Trophoblast cell (in vitro differentiated cells and primary cell): Measurements from ENCODE around the gene AUTS2.
A peak's percentile ranks its signal among the peaks of the same experiment; 100 is the strongest.

Experiments used
- DNase-seq, 2 donors: peaks; one replicate each; pipeline ENCODE4 v3.0.0-alpha.2; 2016
- H2AFZ ChIP-seq: 2 replicates; pipeline ENCODE4 v1.6.1; 2013; ENCODE audit warnings: low read length, moderate library complexity, mild to moderate bottlenecking; ENCODE audit not compliant: insufficient read depth, poor library complexity
- H2AK5ac ChIP-seq: 2 replicates; pipeline ENCODE4 v1.6.1; 2013; ENCODE audit warnings: mild to moderate bottlenecking, low read length
- H2BK120ac ChIP-seq: 2 replicates; pipeline ENCODE4 v1.6.1; 2013; ENCODE audit warnings: low read length, mild to moderate bottlenecking, moderate library complexity; ENCODE audit not compliant: insufficient read depth, poor library complexity
- H2BK12ac ChIP-seq: 2 replicates; pipeline ENCODE4 v1.6.1; 2013; ENCODE audit warnings: mild to moderate bottlenecking, low read length, moderate library complexity
- H2BK5ac ChIP-seq: 2 replicates; pipeline ENCODE4 v1.6.1; 2013; ENCODE audit warnings: low read length, low read depth, moderate library complexity, mild to moderate bottlenecking; ENCODE audit not compliant: poor library complexity
- H3K14ac ChIP-seq: 2 replicates; pipeline ENCODE4 v1.6.1; 2013; ENCODE audit warnings: mild to moderate bottlenecking, low read length
- H3K18ac ChIP-seq: 2 replicates; pipeline ENCODE4 v1.6.1; 2013; ENCODE audit warnings: mild to moderate bottlenecking, low read length
- H3K23ac ChIP-seq: 2 replicates; pipeline ENCODE4 v1.6.1; 2013; ENCODE audit warnings: low read length
- H3K27ac ChIP-seq: 2 replicates; pipeline ENCODE4 v1.5.1; 2013; ENCODE audit warnings: low read depth, mild to moderate bottlenecking, inconsistent platforms, low read length, moderate library complexity
- H3K27me3 ChIP-seq: 2 replicates; pipeline ENCODE4 v1.6.1; 2013; ENCODE audit warnings: inconsistent platforms, mild to moderate bottlenecking, low read length, moderate library complexity; ENCODE audit not compliant: insufficient read depth
- H3K36me3 ChIP-seq, 2 experiments: 1 replicate in 1 of 2; 2 replicates in 1 of 2; pipeline ENCODE4 v1.6.1; 2013; ENCODE audit warnings: low read length in 2 of 2, mild to moderate bottlenecking in 2 of 2, moderate library complexity in 1 of 2; ENCODE audit not compliant: insufficient read depth in 2 of 2, control insufficient read depth in 1 of 2
- H3K4ac ChIP-seq: 2 replicates; pipeline ENCODE4 v1.6.1; 2013; ENCODE audit warnings: low read depth, mild to moderate bottlenecking, low read length, moderate library complexity
- H3K4me1 ChIP-seq, 2 experiments: 1 replicate in 1 of 2; 2 replicates in 1 of 2; pipeline ENCODE4 v1.6.1; 2013; ENCODE audit warnings: low read length in 2 of 2, mild to moderate bottlenecking in 2 of 2, moderate library complexity in 1 of 2; ENCODE audit not compliant: insufficient read depth in 2 of 2, control insufficient read depth in 1 of 2
- H3K4me2 ChIP-seq: 2 replicates; pipeline ENCODE4 v1.6.1; 2013; ENCODE audit warnings: inconsistent platforms, mild to moderate bottlenecking, low read length, moderate library complexity
- H3K4me3 ChIP-seq: 2 replicates; pipeline ENCODE4 v1.5.1; 2013; ENCODE audit warnings: mild to moderate bottlenecking, low read depth, low read length, inconsistent platforms
- H3K79me1 ChIP-seq: one replicate; pipeline ENCODE4 v1.6.1; 2013; ENCODE audit warnings: low read length
- H3K79me2 ChIP-seq: 2 replicates; pipeline ENCODE4 v1.6.1; 2013; ENCODE audit warnings: low read length, mild to moderate bottlenecking; ENCODE audit not compliant: control insufficient read depth, insufficient read depth, poor library complexity
- H3K9ac ChIP-seq: 2 replicates; pipeline ENCODE4 v1.6.1; 2013; ENCODE audit warnings: mild to moderate bottlenecking, low read length
- H3K9me3 ChIP-seq: 2 replicates; pipeline ENCODE4 v1.6.1; 2013; ENCODE audit warnings: low read depth, mild to moderate bottlenecking, control low read depth, inconsistent platforms, low read length; ENCODE audit not compliant: insufficient read depth
- H4K12ac ChIP-seq: 2 replicates; pipeline ENCODE4 v1.6.1; 2013; ENCODE audit warnings: low read depth, mild to moderate bottlenecking, low read length, moderate library complexity
- H4K8ac ChIP-seq: 2 replicates; pipeline ENCODE4 v1.6.1; 2013; ENCODE audit warnings: low read depth, mild to moderate bottlenecking, low read length, moderate library complexity
- H4K91ac ChIP-seq: one replicate; pipeline ENCODE4 v1.6.1; 2013; ENCODE audit warnings: low read depth, mild to moderate bottlenecking, low read length, moderate library complexity
- WGBS: extraction: QIAGEN DNeasy Blood & Tissue Kit; methylation state at CpG from one replicate; pipeline ENCODE4 v1.1.7; 2013; ENCODE audit warnings: missing lambda C conversion rate; ENCODE audit not compliant: insufficient read length, insufficient coverage; ENCODE audit errors: extremely low coverage; 5-methylcytosine and 5-hydroxymethylcytosine counted together

Gene AUTS2

GRCh38 chr7:70355198-70356020 lies 757.1 kb downstream of the AUTS2 start:
- Histone ChIP-seq H3K18ac (no peak overlapping the region), H4K8ac (peak overlapping the region; percentile 9), H3K9ac (no peak overlapping the region), H2AFZ (no peak overlapping the region), H3K4me2 (no peak overlapping the region), H3K4ac (no peak overlapping the region), H2BK12ac (no peak overlapping the region), H3K14ac (no peak overlapping the region), H3K27ac (no peak overlapping the region), H3K4me3 (no peak overlapping the region), H2BK5ac (no peak overlapping the region), H3K79me2 (no peaks in the 10 kb centered on the region), H3K4me1 (no peaks in the 10 kb centered on the region), H3K27me3 (no peaks in the 10 kb centered on the region), H3K9me3 (peaks cover 1% of the 10 kb centered on the region), H4K12ac (no peak overlapping the region), H2BK120ac (no peak overlapping the region), H3K36me3 (no peaks in the 10 kb centered on the region), H2AK5ac (no peak overlapping the region), H3K23ac (no peak overlapping the region), H4K91ac (no peak overlapping the region), H3K79me1 (no peaks in the 10 kb centered on the region)
- DNase-seq = no peak
- WGBS = no CpG with 5 or more reads among the region's 10 CpGs

DNA sequence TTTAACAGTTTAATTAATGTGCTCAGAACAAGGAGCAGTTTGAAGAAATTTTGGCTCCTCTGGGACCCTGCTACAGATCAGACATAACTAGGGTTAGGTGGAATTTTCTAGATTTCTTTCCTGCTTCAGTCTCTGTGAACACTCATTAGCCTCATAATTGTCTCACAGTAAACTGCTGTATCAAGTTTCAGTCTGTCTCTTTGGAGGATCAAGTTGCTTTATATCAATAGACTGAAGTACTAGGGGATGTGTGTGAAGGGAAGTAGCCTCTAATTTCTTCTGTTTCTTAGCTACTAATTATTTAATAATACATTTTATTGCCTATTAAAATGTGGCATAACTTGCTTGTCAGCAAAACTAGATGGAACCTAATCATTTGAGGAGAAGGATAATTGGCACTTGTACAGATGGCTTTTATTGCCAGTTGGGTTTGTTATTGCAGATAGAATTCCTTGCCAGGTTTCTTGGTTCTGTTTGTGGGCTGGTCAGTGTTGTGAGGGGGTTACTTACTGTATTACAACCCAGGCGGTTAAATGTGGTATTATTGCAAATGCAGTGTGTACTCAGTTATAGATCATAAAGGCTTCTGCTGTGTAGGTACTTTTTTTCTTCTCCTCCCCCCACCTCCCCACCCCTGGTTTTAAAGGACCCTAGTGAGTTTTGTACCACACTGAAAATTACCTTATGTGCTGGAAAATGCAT lies 758.0 kb downstream of the AUTS2 start:
- H3K4ac ChIP-seq = no peak overlapping the region
- no peak overlapping the region for H3K27ac ChIP-seq
- no peak overlapping the region for H3K14ac ChIP-seq
- no peak overlapping the region for H2BK120ac ChIP-seq
- no peaks in the 10 kb centered on the region for H3K36me3 ChIP-seq
- no peaks in the 10 kb centered on the region for H3K79me1 ChIP-seq
- H3K9me3 ChIP-seq = peaks cover 1% of the 10 kb centered on the region
- H4K8ac ChIP-seq = no peak overlapping the region
- no peak overlapping the region for H3K18ac ChIP-seq
- H4K12ac ChIP-seq = no peak overlapping the region
- H3K27me3 ChIP-seq = no peaks in the 10 kb centered on the region
- H2AFZ ChIP-seq = no peak overlapping the region
- no peaks in the 10 kb centered on the region for H3K4me1 ChIP-seq
- no peak for DNase-seq
- no peak overlapping the region for H2AK5ac ChIP-seq
- H4K91ac ChIP-seq = no peak overlapping the region
- H2BK12ac ChIP-seq = no peak overlapping the region
- H3K9ac ChIP-seq = no peak overlapping the region
- no peak overlapping the region for H3K4me2 ChIP-seq
- no peaks in the 10 kb centered on the region for H3K79me2 ChIP-seq
- H2BK5ac ChIP-seq = no peak overlapping the region
- WGBS = no CpG with 5 or more reads among the region's 1 CpG
- H3K23ac ChIP-seq = no peak overlapping the region
- H3K4me3 ChIP-seq = no peak overlapping the region

GRCh38 chr7:70356787-70357328 lies 758.6 kb downstream of the AUTS2 start:
- no peak overlapping the region for H4K12ac ChIP-seq
- no peak overlapping the region for H2BK12ac ChIP-seq
- no peak overlapping the region for H3K18ac ChIP-seq
- H3K36me3 ChIP-seq = no peaks in the 10 kb centered on the region
- no peak overlapping the region for H2AK5ac ChIP-seq
- no peaks in the 10 kb centered on the region for H3K79me2 ChIP-seq
- no peak overlapping the region for H3K14ac ChIP-seq
- no peak overlapping the region for H3K9ac ChIP-seq
- H4K91ac ChIP-seq = no peak overlapping the region
- H2BK5ac ChIP-seq = no peak overlapping the region
- H3K27ac ChIP-seq = no peak overlapping the region
- no peak overlapping the region for H3K4me3 ChIP-seq
- no peak overlapping the region for H2BK120ac ChIP-seq
- H3K4ac ChIP-seq = no peak overlapping the region
- H3K27me3 ChIP-seq = no peaks in the 10 kb centered on the region
- H3K9me3 ChIP-seq = peaks cover 1% of the 10 kb centered on the region
- H3K79me1 ChIP-seq = no peaks in the 10 kb centered on the region
- no peaks in the 10 kb centered on the region for H3K4me1 ChIP-seq
- no CpG with 5 or more reads among the region's 5 CpGs for WGBS
- H3K23ac ChIP-seq = no peak overlapping the region
- no peak overlapping the region for H4K8ac ChIP-seq
- no peak for DNase-seq
- H3K4me2 ChIP-seq = no peak overlapping the region
- H2AFZ ChIP-seq = no peak overlapping the region

DNA sequence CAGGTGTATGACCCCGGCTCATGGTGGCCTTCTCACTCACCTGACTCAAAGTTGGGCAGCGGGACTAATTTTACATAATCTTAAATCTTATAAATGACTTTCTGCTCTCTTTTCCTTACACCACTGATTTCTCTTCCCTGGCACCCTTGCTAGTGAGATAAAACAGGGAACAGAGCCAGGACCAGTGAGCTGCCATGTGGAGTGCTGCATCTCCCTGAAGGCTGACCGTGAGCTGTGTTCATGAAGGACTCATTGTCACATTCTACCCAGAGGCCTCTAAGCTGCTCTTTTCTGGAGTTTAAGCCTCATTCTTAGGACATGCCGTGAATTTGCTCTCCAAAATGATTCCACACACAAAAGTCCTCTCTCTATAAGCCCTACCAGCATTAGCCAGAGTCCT lies 762.3 kb downstream of the AUTS2 start:
- Histone ChIP-seq H3K27ac (no peak overlapping the region), H2BK120ac (no peak overlapping the region), H2AFZ (no peak overlapping the region), H3K23ac (peak overlapping the region; percentile 52), H4K91ac (no peak overlapping the region), H3K79me2 (no peaks in the 10 kb centered on the region), H2AK5ac (no peak overlapping the region), H3K9me3 (no peaks in the 10 kb centered on the region), H3K18ac (no peak overlapping the region), H3K36me3 (no peaks in the 10 kb centered on the region), H3K4me1 (no peaks in the 10 kb centered on the region), H3K27me3 (no peaks in the 10 kb centered on the region), H4K12ac (no peak overlapping the region), H3K14ac (no peak overlapping the region), H3K79me1 (no peaks in the 10 kb centered on the region), H3K4me2 (no peak overlapping the region), H4K8ac (no peak overlapping the region), H3K4me3 (no peak overlapping the region), H2BK12ac (no peak overlapping the region), H2BK5ac (no peak overlapping the region), H3K9ac (no peak overlapping the region), H3K4ac (no peak overlapping the region)
- DNase-seq = no peak
- no CpG with 5 or more reads among the region's 4 CpGs for WGBS
